GM23248 (cell line): ENCODE results near the gene BIK.

Experiments used
- EZH2 ChIP-seq: fragments of 200-600 bp; sonication (generic); IDR thresholded peaks from 2 replicates; pipeline ENCODE4 v1.6.1; 2018; ENCODE audit warnings: antibody characterized with exemption, mild to moderate bottlenecking; ENCODE audit not compliant: insufficient read depth, poor library complexity, severe bottlenecking
- EZH2phosphoT487 ChIP-seq: fragments of 200-600 bp; sonication (generic); IDR thresholded peaks from 2 replicates; pipeline ENCODE4 v1.6.1; 2018; ENCODE audit warnings: antibody characterized with exemption, moderate library complexity, mild to moderate bottlenecking, low read depth; ENCODE audit not compliant: insufficient read depth

GRCh38 chr22:43168471-43169309 is 58.1 kb downstream of the BIK start:
- TF ChIP-seq EZH2phosphoT487, result no peak
- no peak for TF ChIP-seq EZH2
